Activated naive CD4-positive, alpha-beta T cell (primary cell): Measurements from ENCODE around the gene PVR.
"Not testable (repeated sequence)": the region's sequence is repeated elsewhere in the genome, so short reads cannot be mapped to it uniquely, and the experiment has no call there.

Experiments used
- DNase-seq, 4 experiments: peaks; one replicate each; lab custom pipeline; 2025; lab: John Stamatoyannopoulos, UW

The PVR gene

GRCh38 chr19:44618640-44619357 lies 24.9 kb upstream of the PVR start:
- no peak for DNase-seq

- no peak for DNase-seq
Observed at GRCh38 chr19:44620667-44621066, 23.0 kb upstream of the PVR start.

GRCh38 chr19:44621367-44621766 lies 22.3 kb upstream of the PVR start:
- DNase-seq: no peak

- DNase-seq: no peak
Observed at GRCh38 chr19:44623080-44623479, 20.6 kb upstream of the PVR start.

- DNase-seq: no peak
Observed at GRCh38 chr19:44623626-44624025, 20.1 kb upstream of the PVR start.

- DNase-seq: no peak
Observed at GRCh38 chr19:44624840-44625354, 18.8 kb upstream of the PVR start.

- DNase-seq: not testable (repeated sequence)
Observed at GRCh38 chr19:44625637-44626036, 18.1 kb upstream of the PVR start.

- no peak for DNase-seq
Observed at GRCh38 chr19:44626048-44626624, 17.6 kb upstream of the PVR start.

- no peak for DNase-seq
Observed at GRCh38 chr19:44627631-44628030, 16.1 kb upstream of the PVR start.

- no peak for DNase-seq
Observed at GRCh38 chr19:44628793-44629192, 14.9 kb upstream of the PVR start.

GRCh38 chr19:44631611-44632010 lies 12.1 kb upstream of the PVR start:
- DNase-seq: not testable (repeated sequence)

GRCh38 chr19:44634058-44634457 lies 9.7 kb upstream of the PVR start:
- not testable (repeated sequence) for DNase-seq

GRCh38 chr19:44634785-44635184 lies 8.9 kb upstream of the PVR start:
- no peak for DNase-seq

- no peak for DNase-seq
Observed at GRCh38 chr19:44635581-44636438, 7.9 kb upstream of the PVR start.

- DNase-seq: no peak
Observed at GRCh38 chr19:44636439-44637389, 7.0 kb upstream of the PVR start.

- DNase-seq: no peak
Observed at GRCh38 chr19:44637390-44637764, 6.3 kb upstream of the PVR start.

- no peak for DNase-seq
Observed at GRCh38 chr19:44640518-44640917, 3.2 kb upstream of the PVR start.

GRCh38 chr19:44641501-44642265 lies 2.0 kb upstream of the PVR start:
- no peak for DNase-seq

GRCh38 chr19:44642377-44642776 lies 1.3 kb upstream of the PVR start:
- no peak for DNase-seq

GRCh38 chr19:44644402-44645016 lies 799 bp downstream of the PVR start:
- DNase-seq: no peak
